HG02840 (cell line): ENCODE data around the gene COMMD1.
A peak's percentile ranks its signal among the peaks of the same experiment; 100 is the strongest.
"Not testable (repeated sequence)": the region's sequence is repeated elsewhere in the genome, so short reads cannot be mapped to it uniquely, and the experiment has no call there.

Experiments
- ATAC-seq: cut with Tn5 transposase; IDR thresholded peaks from one replicate; pipeline ENCODE4 v1.9.1; 2021; ENCODE audit warnings: mild to moderate bottlenecking, moderate library complexity, moderate number of reproducible peaks; ENCODE audit not compliant: unreplicated experiment, low FRiP score

Gene COMMD1

GRCh38 chr2:62126239-62126638, 220.8 kb downstream of the COMMD1 start:
- ATAC-seq = not testable (repeated sequence)

GRCh38 chr2:62133320-62133823, 227.9 kb downstream of the COMMD1 start:
- no peak for ATAC-seq

- no peak for ATAC-seq
These were observed 231.7 kb downstream of the COMMD1 start for GRCh38 chr2:62136956-62137830.

- ATAC-seq = peak; percentile 45
These were observed 235.1 kb downstream of the COMMD1 start for GRCh38 chr2:62140426-62141141.

- no peak for ATAC-seq
These were observed 235.8 kb downstream of the COMMD1 start for GRCh38 chr2:62141142-62141740.

- no peak for ATAC-seq
These were observed 236.6 kb downstream of the COMMD1 start for GRCh38 chr2:62142054-62142453.

GRCh38 chr2:62143696-62144095, 238.2 kb downstream of the COMMD1 start:
- ATAC-seq = no peak

GRCh38 chr2:62144689-62145477, 239.4 kb downstream of the COMMD1 start:
- ATAC-seq = no peak

- ATAC-seq = no peak
These were observed 240.1 kb downstream of the COMMD1 start for GRCh38 chr2:62145478-62146100.

- ATAC-seq = not testable (repeated sequence)
These were observed 241.3 kb downstream of the COMMD1 start for GRCh38 chr2:62146790-62147189.

GRCh38 chr2:62147610-62148301, 242.3 kb downstream of the COMMD1 start:
- ATAC-seq = no peak

GRCh38 chr2:62149708-62150107, 244.2 kb downstream of the COMMD1 start:
- no peak for ATAC-seq

GRCh38 chr2:62150597-62151305, 245.3 kb downstream of the COMMD1 start:
- ATAC-seq = no peak

- ATAC-seq = no peak
These were observed 245.8 kb downstream of the COMMD1 start for GRCh38 chr2:62151306-62151638.

GRCh38 chr2:62152000-62152399, 246.5 kb downstream of the COMMD1 start:
- ATAC-seq = no peak

- no peak for ATAC-seq
These were observed 251.5 kb downstream of the COMMD1 start for GRCh38 chr2:62156861-62157496.

GRCh38 chr2:62158444-62159121, 253.1 kb downstream of the COMMD1 start:
- ATAC-seq = no peak

GRCh38 chr2:62160691-62161090, 255.2 kb downstream of the COMMD1 start:
- not testable (repeated sequence) for ATAC-seq
